ENCODE results near the gene AKAP6.

AKAP6 gene

GRCh38 chr14:32492457-32492856 lies 163.4 kb downstream of the AKAP6 start:
- peak; percentile 37 for DNase-seq

- DNase-seq = peak; percentile 69
Measured at GRCh38 chr14:32494609-32495434, 165.7 kb downstream of the AKAP6 start.

GRCh38 chr14:32495435-32495734 lies 166.3 kb downstream of the AKAP6 start:
- no peak for DNase-seq

DNA sequence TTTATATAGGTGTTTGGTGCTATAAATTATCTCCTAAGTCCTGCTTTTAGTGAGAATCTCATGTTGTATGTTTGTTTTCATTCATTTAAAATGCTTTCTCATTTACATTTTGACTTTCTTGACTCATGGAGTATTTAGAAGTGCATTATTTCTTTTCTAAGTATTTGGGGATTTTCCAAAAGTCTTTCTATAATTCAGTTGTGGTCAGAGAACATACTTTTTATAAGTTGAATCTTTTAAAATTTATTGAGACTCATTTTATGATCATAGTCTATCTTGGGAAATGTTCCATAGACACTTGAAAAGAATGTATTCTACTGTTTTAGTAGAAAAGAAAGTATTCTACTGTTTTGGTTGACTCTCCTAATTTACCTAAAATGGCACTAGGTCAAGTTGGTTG lies 168.2 kb downstream of the AKAP6 start:
- DNase-seq = peak; percentile 55

DNA sequence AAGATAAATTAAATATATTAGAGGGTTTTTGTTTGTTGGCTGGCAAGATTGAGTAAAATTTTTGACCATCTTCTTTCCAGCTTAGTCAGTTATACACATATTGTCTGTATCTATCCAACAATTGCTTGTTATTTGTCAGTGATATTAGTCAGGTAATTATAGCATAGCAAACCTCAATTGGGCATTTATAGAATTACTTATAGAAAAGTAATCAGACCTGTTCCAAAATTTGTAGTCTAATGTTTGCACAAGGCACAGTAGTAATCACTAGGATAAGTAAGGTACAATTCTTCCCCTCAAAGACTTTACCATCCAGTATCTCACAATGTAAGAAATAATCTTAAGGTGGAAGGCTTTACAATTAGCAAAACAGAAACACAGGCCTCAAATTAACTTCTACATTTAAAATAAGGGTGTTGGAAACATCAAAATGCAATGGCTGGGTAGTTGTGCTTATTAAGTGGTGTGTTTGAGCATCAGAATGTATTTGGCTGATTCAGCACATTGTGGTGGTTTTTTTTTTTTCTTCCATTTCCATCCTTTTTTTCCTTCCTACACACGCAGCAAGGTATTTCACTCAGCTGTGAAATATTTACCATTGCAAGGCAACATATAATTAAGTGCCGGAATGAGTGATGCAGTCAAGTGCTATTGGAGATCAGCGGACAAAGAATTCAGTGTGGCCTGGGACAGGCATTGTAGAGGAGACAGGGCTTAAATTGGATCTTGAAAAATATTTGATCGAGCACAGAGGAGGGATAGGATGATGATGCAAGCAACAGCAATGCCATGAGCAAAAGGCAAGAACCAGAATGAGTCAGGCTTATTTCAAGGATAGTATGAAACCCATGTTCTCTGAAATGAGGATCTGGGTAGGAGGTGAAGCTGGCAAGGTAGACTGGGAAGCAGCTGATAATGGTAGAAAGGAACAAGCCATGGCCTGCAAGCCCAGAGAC lies 178.2 kb downstream of the AKAP6 start:
- DNase-seq = peak; percentile 94

DNA sequence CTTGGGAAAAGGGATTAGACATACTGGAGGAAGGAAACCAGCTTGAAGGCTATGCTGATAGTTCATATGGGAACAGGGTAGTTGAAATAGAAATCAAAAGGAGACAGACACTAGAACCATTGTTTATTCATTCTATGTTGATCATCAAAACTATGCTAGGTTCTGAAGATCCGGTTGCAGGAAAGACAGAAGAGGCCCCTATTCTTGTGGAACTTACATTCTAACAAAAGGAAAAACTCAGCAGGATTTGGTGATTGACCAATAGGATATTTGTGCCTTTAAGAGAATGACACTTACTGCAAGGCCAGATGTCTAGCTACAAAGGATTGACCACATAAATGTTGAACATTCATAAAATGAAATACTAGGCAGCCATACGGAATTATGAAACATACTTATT lies 179.2 kb downstream of the AKAP6 start:
- peak; percentile 28 for DNase-seq

DNA sequence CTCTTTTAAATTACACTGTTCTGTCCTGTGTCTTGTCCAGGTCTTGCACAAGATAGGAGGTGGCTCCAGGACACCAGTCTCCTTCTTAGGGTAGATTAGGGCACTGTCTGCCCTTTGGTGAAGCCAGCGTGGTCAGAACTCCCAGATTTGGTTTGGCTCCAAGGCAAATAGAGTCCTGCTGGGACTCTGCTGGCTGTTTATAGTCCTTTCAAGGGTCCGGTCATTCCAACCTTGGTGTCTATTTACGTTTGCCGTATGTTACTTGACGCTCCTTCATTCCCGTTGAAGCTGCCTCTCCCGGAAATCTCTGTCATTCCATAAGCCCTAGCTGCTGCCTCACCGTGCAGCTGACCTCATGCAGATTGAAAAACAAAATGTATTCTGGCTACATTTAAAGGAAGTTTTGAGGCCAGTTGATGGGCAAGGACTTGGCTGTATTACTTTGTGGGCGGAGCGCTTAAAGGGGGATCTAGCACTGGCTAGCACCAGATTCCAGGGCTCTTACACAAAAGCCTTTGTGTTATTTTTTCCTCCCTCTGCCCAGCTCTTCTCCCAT lies 180.6 kb downstream of the AKAP6 start:
- peak; percentile 95 for DNase-seq

DNA sequence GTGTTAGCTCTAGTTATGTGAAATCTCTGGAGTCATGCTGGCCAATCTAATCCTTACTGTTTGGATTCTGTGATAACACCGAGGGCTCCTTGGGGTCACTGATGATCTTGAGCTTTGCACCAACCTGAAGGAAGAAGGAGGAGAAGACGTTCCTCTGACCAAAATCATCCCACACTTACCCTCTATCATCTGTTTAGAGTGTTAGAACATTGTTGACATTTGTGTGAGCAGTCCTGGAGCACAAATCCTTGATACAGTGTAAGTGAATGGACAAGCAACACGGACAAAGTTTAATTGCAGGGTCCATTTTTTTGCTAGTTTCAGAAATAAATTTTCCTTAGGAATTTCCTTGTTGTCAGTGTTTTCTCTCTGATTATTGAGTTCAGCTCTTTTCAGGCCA lies 181.7 kb downstream of the AKAP6 start:
- DNase-seq = no peak

DNA sequence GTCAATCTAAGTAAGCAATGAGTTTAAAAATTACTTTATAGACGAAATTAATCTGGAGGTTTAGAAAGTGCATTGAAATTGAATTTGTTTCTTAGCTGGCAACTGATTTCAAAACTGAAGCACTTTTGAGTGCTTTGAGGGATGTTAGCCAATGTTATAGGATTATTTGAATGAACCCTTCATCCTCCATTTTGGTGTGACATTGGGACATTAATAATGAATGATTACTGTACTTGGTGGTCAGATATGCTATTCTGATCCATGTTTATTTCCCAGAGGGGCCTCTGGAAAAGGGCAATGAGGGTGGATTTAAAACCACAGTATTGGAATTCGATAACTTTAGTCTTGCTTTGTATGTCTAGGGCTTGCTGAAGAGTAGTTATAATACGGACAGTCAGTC lies 183.2 kb downstream of the AKAP6 start:
- no peak for DNase-seq

DNA sequence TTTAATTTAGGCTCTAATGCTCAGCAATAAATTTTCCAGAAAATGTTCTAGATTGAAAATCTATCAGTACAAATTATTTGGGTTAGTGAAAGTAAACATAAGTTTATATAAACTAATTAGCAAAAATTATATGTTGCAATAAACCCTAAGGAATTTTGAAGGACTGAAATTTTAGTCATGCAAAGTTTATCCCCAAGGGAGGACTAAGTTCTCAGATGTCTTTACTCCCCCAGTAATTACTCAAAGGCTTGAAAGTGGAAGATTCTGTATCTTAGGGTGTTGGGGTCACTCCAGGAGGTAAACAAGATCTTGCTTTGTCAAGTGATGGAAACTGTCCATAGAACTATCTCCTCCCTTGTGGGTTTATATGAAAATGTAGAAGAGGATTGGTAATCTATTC lies 183.7 kb downstream of the AKAP6 start:
- DNase-seq = peak; percentile 30

DNA sequence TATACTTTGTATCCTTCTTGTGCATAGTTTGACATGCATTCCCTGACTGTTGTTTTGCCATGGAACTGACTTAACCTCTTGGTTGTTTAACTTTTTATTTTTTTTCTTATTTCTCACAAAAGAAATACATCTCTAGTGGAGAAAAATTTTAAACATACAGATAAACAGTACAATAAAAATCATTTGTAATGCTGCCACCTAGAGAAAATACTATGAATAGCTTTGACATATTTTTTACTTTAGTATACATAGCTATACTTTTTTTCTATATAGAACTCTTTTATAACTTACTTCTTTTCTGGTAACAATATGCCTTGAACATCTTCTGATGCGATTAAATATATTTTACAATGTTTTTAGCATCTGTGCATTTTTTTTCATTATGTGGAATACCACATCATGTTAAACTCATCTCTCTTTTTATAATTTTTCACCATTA lies 184.5 kb downstream of the AKAP6 start:
- peak; percentile 52 for DNase-seq

DNA sequence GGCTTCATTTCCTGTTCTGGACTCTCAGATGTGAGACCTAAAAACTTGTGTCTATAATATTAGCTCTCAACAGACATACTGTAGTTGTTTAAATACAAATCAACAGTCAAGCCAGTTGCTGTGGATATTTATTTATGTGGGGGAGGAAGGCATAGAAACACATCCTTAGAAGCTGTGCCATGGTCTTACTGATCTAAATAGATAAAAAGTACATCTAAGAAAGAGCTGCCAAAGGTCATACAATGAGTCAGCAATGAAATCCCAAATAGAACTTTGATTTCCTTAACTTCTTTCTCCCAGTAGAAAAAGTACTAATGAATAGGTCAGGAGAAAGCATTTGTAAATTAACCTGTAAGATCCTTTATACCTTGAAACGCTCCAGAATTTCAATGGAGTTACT lies 185.1 kb downstream of the AKAP6 start:
- DNase-seq = no peak

- no peak for DNase-seq
Measured at GRCh38 chr14:32514681-32515080, 185.6 kb downstream of the AKAP6 start.

GRCh38 chr14:32524609-32525375 lies 195.7 kb downstream of the AKAP6 start:
- no peak for DNase-seq

- no peak for DNase-seq
Measured at GRCh38 chr14:32525591-32525990, 196.5 kb downstream of the AKAP6 start.

DNA sequence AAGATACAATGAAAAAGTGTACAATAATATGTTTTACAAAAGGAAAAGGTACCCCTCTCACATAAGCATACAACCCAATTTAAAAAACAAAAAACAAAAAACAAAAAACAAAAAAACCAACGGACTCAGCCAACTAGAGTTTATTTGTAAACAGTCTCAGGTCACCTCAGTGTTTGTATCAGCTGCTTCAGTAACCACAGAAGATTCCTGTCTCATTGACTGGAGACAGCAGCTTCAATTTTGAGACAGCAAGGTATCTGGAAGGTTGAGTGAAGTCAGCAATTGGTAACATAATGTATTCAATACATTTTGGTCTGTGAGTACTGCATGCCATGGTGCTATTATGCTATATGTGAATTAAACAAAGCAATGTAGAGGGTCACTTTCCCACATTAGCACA lies 201.7 kb downstream of the AKAP6 start:
- no peak for DNase-seq

DNA sequence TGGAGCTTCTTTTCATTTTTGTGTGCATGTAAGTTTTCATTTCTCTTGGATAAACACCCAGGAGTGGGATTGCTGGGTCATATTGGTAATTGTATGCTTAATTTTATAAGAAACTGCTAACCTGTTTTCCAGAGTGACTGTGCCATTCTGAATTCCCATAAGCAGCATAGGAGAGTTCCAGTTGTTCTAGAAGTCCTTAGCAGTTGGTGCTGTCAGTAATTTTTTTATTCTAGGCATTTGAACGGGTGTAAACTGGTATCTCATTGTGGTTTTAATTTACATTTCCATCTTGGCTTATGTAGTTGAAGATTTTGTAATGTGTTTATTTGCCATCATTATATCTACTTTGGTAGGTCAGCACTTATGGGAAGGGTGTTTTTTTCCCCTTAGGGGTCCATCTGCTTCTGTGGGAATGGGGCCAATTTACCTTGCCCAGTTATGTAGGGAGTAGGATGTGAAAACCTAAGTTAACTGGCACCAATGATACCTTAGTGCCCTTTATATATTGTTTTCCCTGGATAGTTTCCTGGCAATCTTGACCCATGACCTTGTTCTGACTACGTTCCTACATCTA lies 202.9 kb downstream of the AKAP6 start:
- no peak for DNase-seq

- DNase-seq = no peak
Measured at GRCh38 chr14:32534145-32534544, 205.0 kb downstream of the AKAP6 start.

DNA sequence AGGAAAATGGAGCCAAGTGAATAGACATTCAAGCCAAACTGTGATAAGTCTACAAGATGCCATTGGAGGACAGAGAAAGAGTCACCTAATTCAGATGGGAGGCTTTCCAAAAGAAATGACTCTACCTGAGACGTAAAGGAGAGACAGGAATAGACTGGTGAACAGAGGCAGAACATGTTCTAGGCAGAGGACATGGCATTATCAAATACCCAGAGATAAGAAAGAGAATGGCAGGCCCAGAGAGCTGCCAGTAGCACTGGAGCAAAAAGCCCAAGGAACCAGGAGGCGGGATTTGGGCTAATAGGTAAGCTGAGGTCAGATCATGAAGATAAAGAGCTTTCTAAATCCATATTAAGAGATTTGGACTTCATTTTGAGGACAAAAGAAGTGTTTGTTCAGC lies 207.1 kb downstream of the AKAP6 start:
- no peak for DNase-seq

DNA sequence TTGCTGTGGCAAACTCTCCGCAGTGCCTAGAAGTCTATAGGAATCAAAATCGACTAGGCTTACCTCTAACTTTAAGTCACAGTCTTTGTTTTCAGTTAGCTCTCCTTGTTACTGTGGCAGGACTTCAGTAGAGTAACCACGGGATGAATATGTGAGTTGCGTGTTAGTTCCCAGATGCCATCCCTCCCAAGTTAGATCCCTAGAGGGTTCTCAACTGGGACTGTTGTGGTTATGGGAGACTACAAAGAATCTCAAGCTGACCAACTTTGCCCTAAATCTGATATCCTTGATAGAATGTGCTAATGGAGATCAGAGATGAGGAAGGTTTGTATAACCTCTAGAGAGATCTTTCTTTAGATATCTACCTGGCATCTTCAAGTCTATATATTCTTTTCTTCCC lies 208.1 kb downstream of the AKAP6 start:
- no peak for DNase-seq

GRCh38 chr14:32542507-32542906 lies 213.4 kb downstream of the AKAP6 start:
- DNase-seq = no peak

DNA sequence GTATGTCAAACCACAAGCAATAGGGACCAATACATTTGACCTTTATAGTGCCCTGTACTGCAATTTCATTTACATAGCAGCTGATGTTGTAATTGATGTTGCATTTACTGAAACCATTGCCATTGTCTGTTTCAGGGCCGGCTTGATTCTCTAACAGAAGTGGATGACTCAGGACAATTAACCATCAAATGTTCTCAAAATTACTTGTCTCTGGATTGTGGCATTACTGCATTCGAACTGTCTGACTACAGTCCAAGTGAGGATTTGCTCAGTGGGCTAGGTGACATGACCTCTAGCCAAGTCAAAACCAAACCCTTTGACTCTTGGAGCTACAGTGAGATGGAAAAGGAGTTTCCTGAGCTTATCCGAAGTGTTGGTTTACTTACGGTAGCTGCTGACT lies 216.0 kb downstream of the AKAP6 start:
- DNase-seq = peak; percentile 2
